Loucy (cell line): ENCODE results near the gene TSPAN8.

Source experiments
- EZH2phosphoT487 ChIP-seq: fragments of 200-600 bp; IDR thresholded peaks from 2 replicates; pipeline ENCODE4 v1.6.1; 2018; ENCODE audit warnings: antibody characterized with exemption, mild to moderate bottlenecking, moderate library complexity, borderline replicate concordance
- TF ChIP-seq, protein P1 (sequence below): fragments of 200-600 bp; sonication (generic); conservative IDR thresholded peaks from 2 replicates; pipeline ENCODE4 v1.5.1; 2014; ENCODE audit warnings: mild to moderate bottlenecking, antibody characterized with exemption, low read length

DNA sequence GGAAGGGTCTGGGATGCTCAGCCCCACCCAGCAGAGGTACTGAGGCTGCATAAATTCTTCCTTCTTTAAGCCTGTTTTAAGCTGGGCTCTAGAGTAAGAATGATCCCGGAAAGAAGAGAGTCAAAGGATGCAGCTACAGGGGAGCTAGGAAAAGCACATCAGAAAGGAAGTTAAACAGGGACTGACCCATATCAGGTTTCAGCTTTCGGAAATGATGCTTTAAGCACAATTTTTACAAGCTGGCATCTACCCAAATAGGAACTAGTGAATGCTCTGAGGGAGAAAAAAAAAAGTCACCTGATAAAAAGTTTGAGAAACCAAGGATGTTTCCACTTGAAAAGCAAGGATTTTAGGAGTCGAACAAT is 22.0 kb downstream of the TSPAN8 start:
- TF ChIP-seq, protein P1, sequence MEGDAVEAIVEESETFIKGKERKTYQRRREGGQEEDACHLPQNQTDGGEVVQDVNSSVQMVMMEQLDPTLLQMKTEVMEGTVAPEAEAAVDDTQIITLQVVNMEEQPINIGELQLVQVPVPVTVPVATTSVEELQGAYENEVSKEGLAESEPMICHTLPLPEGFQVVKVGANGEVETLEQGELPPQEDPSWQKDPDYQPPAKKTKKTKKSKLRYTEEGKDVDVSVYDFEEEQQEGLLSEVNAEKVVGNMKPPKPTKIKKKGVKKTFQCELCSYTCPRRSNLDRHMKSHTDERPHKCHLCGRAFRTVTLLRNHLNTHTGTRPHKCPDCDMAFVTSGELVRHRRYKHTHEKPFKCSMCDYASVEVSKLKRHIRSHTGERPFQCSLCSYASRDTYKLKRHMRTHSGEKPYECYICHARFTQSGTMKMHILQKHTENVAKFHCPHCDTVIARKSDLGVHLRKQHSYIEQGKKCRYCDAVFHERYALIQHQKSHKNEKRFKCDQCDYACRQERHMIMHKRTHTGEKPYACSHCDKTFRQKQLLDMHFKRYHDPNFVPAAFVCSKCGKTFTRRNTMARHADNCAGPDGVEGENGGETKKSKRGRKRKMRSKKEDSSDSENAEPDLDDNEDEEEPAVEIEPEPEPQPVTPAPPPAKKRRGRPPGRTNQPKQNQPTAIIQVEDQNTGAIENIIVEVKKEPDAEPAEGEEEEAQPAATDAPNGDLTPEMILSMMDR = no peak
- no peak for TF ChIP-seq EZH2phosphoT487
